ENCODE measurements around the gene KIF26A.

Gene KIF26A

DNA sequence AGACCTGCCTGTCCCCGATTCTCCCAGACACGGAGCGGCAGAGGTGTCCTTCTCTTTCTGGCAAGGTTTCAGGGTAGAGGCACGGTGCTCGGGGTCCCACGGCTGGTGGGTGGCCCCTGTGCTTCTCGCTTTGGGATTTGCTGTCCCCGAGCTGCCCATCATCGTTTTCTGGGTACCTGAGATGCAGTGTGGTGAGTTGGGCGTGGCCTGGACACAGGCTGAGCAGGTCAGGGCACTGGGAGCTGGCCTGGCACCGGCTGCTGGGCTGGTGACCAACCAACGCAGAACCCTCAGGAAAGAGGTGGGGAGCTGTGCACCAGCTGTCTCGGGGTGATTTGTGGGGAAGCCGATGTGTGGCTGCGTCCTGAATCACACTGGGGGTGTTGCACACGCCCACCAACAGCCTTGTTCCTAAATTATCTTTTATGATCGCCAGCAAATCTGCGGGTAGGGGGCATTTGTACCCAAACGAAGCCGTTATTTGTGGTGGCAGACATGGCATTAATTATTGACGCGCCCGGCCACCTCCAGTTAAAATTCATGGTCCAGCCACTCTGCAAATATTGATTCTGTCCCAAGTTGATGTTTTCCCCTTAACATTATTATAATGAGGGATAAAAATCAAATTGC lies 61.0 kb downstream of the KIF26A start:
- no peak overlapping the region for H3K27ac ChIP-seq
- TF ChIP-seq ZFX (IDR thresholded peaks at IDR 0.05) (no peak), CTCF (conservative IDR thresholded peaks at IDR 0.05) (no peak)

GRCh38 chr14:104200106-104200505 lies 61.7 kb downstream of the KIF26A start:
- TF ChIP-seq ZFX (IDR thresholded peaks at IDR 0.05) (no peak), CTCF (conservative IDR thresholded peaks at IDR 0.05) (no peak)
- H3K27ac ChIP-seq, result no peak overlapping the region

- no peak overlapping the region for H3K27ac ChIP-seq
Observed at GRCh38 chr14:104200591-104200990, 62.2 kb downstream of the KIF26A start.

GRCh38 chr14:104201063-104201462 lies 62.7 kb downstream of the KIF26A start:
- H3K27ac ChIP-seq, result no peak overlapping the region
- TF ChIP-seq CTCF (conservative IDR thresholded peaks at IDR 0.05), result no peak
- no peak for TF ChIP-seq ZFX (IDR thresholded peaks at IDR 0.05)

More at GRCh38 chr14:104200591-104200990, 62.2 kb downstream of the KIF26A start:
- no peak for TF ChIP-seq ZFX (IDR thresholded peaks at IDR 0.05)
- no peak for TF ChIP-seq CTCF (conservative IDR thresholded peaks at IDR 0.05)

DNA sequence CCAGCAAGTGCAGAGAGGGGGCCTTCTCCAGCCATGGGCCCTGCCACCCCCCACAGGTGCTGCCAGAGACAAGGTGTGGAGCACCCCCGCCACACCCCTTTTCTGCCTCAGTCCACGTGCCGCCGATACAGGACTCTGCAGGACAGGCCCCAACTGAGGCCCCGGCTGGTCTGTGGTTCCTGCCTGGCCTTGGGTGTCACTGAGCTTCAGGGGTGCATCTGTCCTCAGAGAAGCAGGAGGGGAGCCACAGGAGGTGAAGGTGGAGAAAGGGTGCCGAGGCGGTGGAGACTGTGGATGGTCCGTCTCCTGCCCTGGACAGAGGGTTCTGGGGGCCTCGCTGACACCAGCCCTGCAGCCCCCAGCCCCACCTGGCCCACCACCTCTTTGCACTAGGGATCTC lies 63.1 kb downstream of the KIF26A start:
- TF ChIP-seq ZFX (IDR thresholded peaks at IDR 0.05) (no peak), CTCF (conservative IDR thresholded peaks at IDR 0.05) (no peak)
- H3K27ac ChIP-seq, result no peak overlapping the region

DNA sequence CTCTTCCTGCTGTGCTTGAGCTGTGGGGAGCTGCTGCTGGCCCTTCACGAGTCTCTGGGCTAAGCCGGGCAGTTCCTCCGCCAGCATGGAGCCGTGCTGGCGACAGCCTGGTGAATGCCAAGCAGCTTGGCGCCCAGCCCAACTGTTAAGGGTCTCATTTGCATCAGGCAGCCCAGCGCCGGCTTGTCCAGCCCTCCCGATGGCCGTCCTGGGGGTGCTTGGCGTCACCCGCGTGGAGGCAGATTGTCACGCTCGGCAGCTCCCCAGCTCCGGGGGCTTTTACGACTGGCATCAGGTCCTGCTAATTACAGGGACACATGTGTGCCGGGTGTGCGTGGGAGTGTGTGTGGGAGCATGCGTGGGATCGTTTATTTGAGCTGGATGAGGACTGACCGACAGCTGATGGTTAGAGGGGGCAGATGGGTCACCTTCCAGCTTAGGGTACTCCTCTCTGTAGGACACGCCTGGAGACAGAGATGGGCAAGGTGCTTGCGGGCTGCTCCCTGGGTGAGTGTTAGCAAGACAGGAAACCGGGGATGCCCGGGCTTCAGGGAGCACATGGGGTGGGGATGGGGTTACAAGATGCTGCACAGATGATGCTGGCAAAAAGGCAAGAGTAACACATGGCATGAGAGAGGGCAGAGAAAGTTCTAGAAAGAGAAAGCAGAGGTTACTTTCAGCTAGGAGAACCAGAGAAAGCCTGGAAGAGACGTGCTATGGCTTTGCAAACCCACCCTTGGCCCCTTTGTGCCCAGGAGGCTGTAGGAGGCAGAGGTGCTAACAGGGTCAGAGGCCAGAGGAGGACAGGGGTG lies 64.1 kb downstream of the KIF26A start:
- TF ChIP-seq CTCF (conservative IDR thresholded peaks at IDR 0.05) (no peak), ZFX (IDR thresholded peaks at IDR 0.05) (no peak)
- no peak overlapping the region for H3K27ac ChIP-seq

DNA sequence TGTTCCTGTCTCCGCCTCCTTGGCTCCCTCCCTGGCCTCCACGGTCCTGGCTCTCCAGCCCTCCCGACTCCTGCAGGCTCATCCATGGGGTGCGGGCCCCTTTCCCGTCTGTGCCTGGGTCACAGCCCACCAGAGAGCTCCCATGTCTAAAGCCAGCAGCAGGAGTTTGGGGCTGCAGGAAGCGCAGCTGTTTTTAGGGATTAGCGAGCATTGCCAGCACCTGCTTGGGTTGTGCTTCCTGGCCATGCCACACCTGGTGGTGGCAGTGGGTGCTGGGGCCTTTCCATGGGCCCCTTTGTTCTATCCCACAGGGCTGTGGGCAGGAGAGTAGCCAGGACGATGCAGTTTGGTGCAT lies 64.7 kb downstream of the KIF26A start:
- H3K27ac ChIP-seq, result no peak overlapping the region
- no peak for TF ChIP-seq ZFX (IDR thresholded peaks at IDR 0.05)
- TF ChIP-seq CTCF (conservative IDR thresholded peaks at IDR 0.05), result no peak
